GM18511 (cell line): Measurements from ENCODE around the gene RPS15.

ENCODE experiments used
- ATAC-seq: cut with Tn5 transposase; IDR thresholded peaks from one replicate; pipeline ENCODE4 v1.9.1; 2021; ENCODE audit warnings: mild to moderate bottlenecking, moderate library complexity; ENCODE audit not compliant: unreplicated experiment

Gene RPS15

GRCh38 chr19:1438035-1438932 lies at the start of gene RPS15:
RPS15 (plus strand) TSS chr19:1438396; CDS start chr19:1438426, 30 bp downstream.
- ATAC-seq, result peak; percentile 92

GRCh38 chr19:1388637-1389026 lies 49.6 kb upstream of the RPS15 start:
- ATAC-seq, result no peak

GRCh38 chr19:1389033-1389940 lies 48.9 kb upstream of the RPS15 start:
- no peak for ATAC-seq

- no peak for ATAC-seq
Measured at GRCh38 chr19:1390890-1391423, 47.2 kb upstream of the RPS15 start.

GRCh38 chr19:1392407-1392806 lies 45.8 kb upstream of the RPS15 start:
- no peak for ATAC-seq

GRCh38 chr19:1392939-1393530 lies 45.2 kb upstream of the RPS15 start:
- no peak for ATAC-seq

GRCh38 chr19:1393841-1394240 lies 44.4 kb upstream of the RPS15 start:
- no peak for ATAC-seq

GRCh38 chr19:1394252-1395193 lies 43.7 kb upstream of the RPS15 start:
- no peak for ATAC-seq

- ATAC-seq, result no peak
Measured at GRCh38 chr19:1395194-1396018, 42.8 kb upstream of the RPS15 start.

GRCh38 chr19:1396019-1396767 lies 42.0 kb upstream of the RPS15 start:
- ATAC-seq, result no peak

- no peak for ATAC-seq
Measured at GRCh38 chr19:1396768-1397679, 41.2 kb upstream of the RPS15 start.

GRCh38 chr19:1397838-1398237 lies 40.4 kb upstream of the RPS15 start:
- no peak for ATAC-seq

- ATAC-seq, result no peak
Measured at GRCh38 chr19:1399079-1399478, 39.1 kb upstream of the RPS15 start.

- ATAC-seq, result no peak
Measured at GRCh38 chr19:1399745-1400144, 38.5 kb upstream of the RPS15 start.

- ATAC-seq, result no peak
Measured at GRCh38 chr19:1400281-1401137, 37.7 kb upstream of the RPS15 start.

GRCh38 chr19:1401138-1401888 lies 36.9 kb upstream of the RPS15 start, which contains the start of gene GAMT:
GAMT (minus strand) TSS chr19:1401542; CDS start chr19:1401476, 66 bp downstream.
- ATAC-seq, result no peak
